OCI-LY3 (cell line): ENCODE results near the gene XPO6.

Source experiments
- H2AFZ ChIP-seq: fragments of 200-600, 300-600 bp; shearing (Covaris generic); 2 replicates; pipeline ENCODE4 v1.6.0; 2014; ENCODE audit warnings: antibody characterized with exemption, low read depth, low read length
- H3K27ac ChIP-seq: fragments of 200-600, 300-600 bp; sonication (generic); 2 replicates; pipeline ENCODE4 v1.5.1; 2014; ENCODE audit warnings: mild to moderate bottlenecking, low read length, moderate library complexity, mixed read lengths
- H3K27me3 ChIP-seq: fragments of 200-600, 300-600 bp; sonication (generic); 2 replicates; pipeline ENCODE4 v1.6.1; 2014; ENCODE audit warnings: low read depth, low read length, mixed read lengths
- H3K36me3 ChIP-seq: fragments of 200-600, 300-600 bp; sonication (generic); replicated peaks from 2 replicates; pipeline ENCODE3; 2014; ENCODE audit warnings: low read depth, low read length, mixed read lengths
- H3K4me1 ChIP-seq: fragments of 300-600, 200-600 bp; sonication (generic); 2 replicates; pipeline ENCODE4 v1.6.1; 2014; ENCODE audit warnings: low read length, mixed read lengths
- H3K4me2 ChIP-seq: fragments of 200-600, 300-600 bp; sonication (generic); 2 replicates; pipeline ENCODE4 v1.6.1; 2014; ENCODE audit warnings: low read length, mixed read lengths
- H3K4me3 ChIP-seq: fragments of 300-600, 200-600 bp; sonication (generic); 2 replicates; pipeline ENCODE4 v1.5.1; 2014; ENCODE audit warnings: antibody characterized with exemption, mild to moderate bottlenecking, low read length, moderate library complexity
- H3K79me2 ChIP-seq: fragments of 300-600, 200-600 bp; shearing (Covaris generic); 2 replicates; pipeline ENCODE4 v1.6.1; 2014; ENCODE audit warnings: mild to moderate bottlenecking, low read length, mixed read lengths
- H3K9ac ChIP-seq: fragments of 300-600, 200-600 bp; shearing (Covaris generic); 2 replicates; pipeline ENCODE4 v1.6.0; 2014; ENCODE audit warnings: mild to moderate bottlenecking, low read length, moderate library complexity
- H3K9me3 ChIP-seq: fragments of 200-600, 300-600 bp; shearing (Covaris generic); 2 replicates; pipeline ENCODE4 v1.6.1; 2014; ENCODE audit warnings: low read length, mixed read lengths; ENCODE audit not compliant: insufficient read depth
- H4K20me1 ChIP-seq: fragments of 200-600, 300-600 bp; sonication (generic); 2 replicates; pipeline ENCODE4 v1.6.1; 2016; ENCODE audit warnings: low read length, mixed read lengths; ENCODE audit not compliant: insufficient read depth
- CTCF ChIP-seq: fragments of 200-600, 300-600 bp; sonication (generic); IDR thresholded peaks from 2 replicates; pipeline ENCODE4 v1.5.1; 2014; ENCODE audit warnings: antibody characterized with exemption, low read length, low read depth
- EZH2phosphoT487 ChIP-seq: fragments of 200-600 bp; shearing (Covaris generic); IDR thresholded peaks from 2 replicates; pipeline ENCODE4 v1.6.1; 2018; ENCODE audit warnings: antibody characterized with exemption, mixed run types, low read depth

XPO6 gene

GRCh38 chr16:28161626-28162025 is 50.1 kb downstream of the XPO6 start:
- no peak overlapping the region for H3K9ac ChIP-seq
- peaks cover 15% of the 10 kb centered on the region for H3K4me1 ChIP-seq
- H3K4me3 ChIP-seq = no peak overlapping the region
- H3K27me3 ChIP-seq = no peaks in the 10 kb centered on the region
- no peak overlapping the region for H2AFZ ChIP-seq
- H3K79me2 ChIP-seq = peaks cover 93% of the 10 kb centered on the region
- H3K4me2 ChIP-seq = no peak overlapping the region
- peaks cover 49% of the 10 kb centered on the region for H3K36me3 ChIP-seq
- TF ChIP-seq CTCF (no peak), EZH2phosphoT487 (no peak)
- H3K27ac ChIP-seq = no peak overlapping the region
- H3K9me3 ChIP-seq = no peaks in the 10 kb centered on the region
- H4K20me1 ChIP-seq = peaks cover 41% of the 10 kb centered on the region

DNA sequence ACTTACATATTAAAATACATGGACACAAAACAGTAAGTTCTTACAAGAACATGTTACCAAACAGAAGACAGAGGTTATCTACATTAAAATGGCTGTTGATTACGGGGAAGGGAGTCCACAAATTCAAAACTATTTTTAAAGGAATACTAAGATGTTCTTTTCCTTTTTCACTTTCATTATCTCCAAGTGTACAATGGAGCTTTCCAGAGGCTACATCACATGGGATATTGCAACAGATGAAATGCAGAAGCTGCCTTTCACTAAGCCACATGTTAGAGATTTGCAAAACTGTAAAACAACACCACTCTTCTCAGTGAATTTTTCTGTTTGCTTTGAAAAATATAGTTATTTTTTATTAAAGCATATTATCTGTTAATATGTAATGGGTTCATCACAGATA is 53.6 kb downstream of the XPO6 start:
- Histone ChIP-seq H3K4me2 (no peak overlapping the region), H3K79me2 (peaks cover 90% of the 10 kb centered on the region), H3K9ac (no peak overlapping the region), H3K27me3 (no peaks in the 10 kb centered on the region), H2AFZ (no peak overlapping the region), H3K36me3 (peaks cover 50% of the 10 kb centered on the region), H3K9me3 (no peaks in the 10 kb centered on the region), H4K20me1 (peaks cover 18% of the 10 kb centered on the region; the same call in 1 of the 2 replicates), H3K27ac (no peak overlapping the region), H3K4me1 (no peaks in the 10 kb centered on the region), H3K4me3 (no peak overlapping the region)
- TF ChIP-seq EZH2phosphoT487 = no peak
- TF ChIP-seq CTCF = no peak

DNA sequence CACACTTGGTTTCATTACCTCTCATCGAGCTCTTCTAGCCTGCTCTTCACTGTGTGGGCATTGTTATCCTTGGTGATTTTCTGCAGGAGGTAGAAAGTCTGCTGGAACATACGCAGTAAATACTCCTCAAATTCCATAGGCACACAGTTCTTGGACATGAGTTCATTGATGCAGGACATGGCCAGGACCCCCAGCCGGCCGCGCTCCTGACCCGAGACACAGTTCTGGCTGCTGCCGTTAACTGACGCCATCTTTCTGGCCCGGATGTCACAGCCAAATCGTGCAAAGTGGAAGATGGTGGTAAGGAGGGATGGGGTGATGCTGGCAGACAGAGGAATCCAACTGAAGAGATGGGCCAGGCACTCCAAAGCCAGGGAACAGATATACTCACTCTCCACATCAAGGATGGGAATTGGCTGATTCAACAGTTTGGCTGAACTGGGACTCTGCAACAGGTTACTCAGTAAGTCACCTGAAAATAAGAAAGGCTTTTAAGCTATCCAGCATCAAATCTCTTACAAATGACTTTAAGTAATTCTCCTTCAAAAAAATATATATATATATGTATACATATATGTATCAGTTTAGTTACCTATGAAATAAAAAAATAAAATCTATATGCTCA is 55.6 kb downstream of the XPO6 start:
- Histone ChIP-seq H3K4me2 (no peak overlapping the region), H3K27me3 (no peaks in the 10 kb centered on the region), H3K9me3 (no peaks in the 10 kb centered on the region), H4K20me1 (0 out of 2 replicates have a peak, but pooled peaks cover 3% of the 10 kb centered on the region), H3K79me2 (peaks cover 83% of the 10 kb centered on the region), H3K4me3 (no peak overlapping the region), H3K9ac (no peak overlapping the region), H2AFZ (no peak overlapping the region), H3K4me1 (no peaks in the 10 kb centered on the region), H3K27ac (no peak overlapping the region), H3K36me3 (peaks cover 52% of the 10 kb centered on the region)
- TF ChIP-seq CTCF (no peak), EZH2phosphoT487 (no peak)

DNA sequence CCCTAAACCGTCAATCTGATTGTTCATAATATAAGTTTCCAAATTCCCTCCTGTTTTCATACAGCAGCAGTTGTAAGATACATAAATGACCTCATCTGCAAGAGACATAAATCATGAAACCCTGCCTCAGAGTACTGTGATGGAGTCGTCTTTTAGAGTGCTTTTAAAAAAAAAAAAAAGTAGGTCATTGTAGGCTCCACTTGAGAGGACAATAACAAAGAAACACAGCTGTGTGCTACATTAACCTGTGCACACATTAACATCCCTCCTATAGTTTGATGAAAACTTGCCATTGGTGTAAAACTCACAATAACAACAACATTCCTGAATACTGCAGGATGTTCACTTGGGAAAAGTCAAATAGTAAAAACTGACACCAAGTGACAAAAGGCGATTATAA is 56.5 kb downstream of the XPO6 start:
- H3K9ac ChIP-seq = no peak overlapping the region
- no peak overlapping the region for H3K4me3 ChIP-seq
- no peaks in the 10 kb centered on the region for H3K4me1 ChIP-seq
- H3K9me3 ChIP-seq = no peaks in the 10 kb centered on the region
- peaks cover 60% of the 10 kb centered on the region for H3K36me3 ChIP-seq
- 0 out of 2 replicates have a peak, but pooled peaks cover 3% of the 10 kb centered on the region for H4K20me1 ChIP-seq
- H3K27me3 ChIP-seq = no peaks in the 10 kb centered on the region
- H3K27ac ChIP-seq = no peak overlapping the region
- H3K79me2 ChIP-seq = peaks cover 82% of the 10 kb centered on the region
- no peak overlapping the region for H3K4me2 ChIP-seq
- TF ChIP-seq EZH2phosphoT487 (no peak), CTCF (no peak)
- no peak overlapping the region for H2AFZ ChIP-seq
